HL-60 (cell line): Measurements from ENCODE around the gene CISD3.

ENCODE experiments used
- POLR2AphosphoS5 ChIP-seq: IDR thresholded peaks from 2 replicates; pipeline ENCODE4 v1.6.1; 2012; ENCODE audit warnings: low read depth
- TF ChIP-seq, protein P1 (sequence below): IDR thresholded peaks from one replicate; pipeline ENCODE4 v1.5.1; 2011; ENCODE audit warnings: low read length, control low read depth, inconsistent platforms; ENCODE audit not compliant: insufficient read depth

DNA sequence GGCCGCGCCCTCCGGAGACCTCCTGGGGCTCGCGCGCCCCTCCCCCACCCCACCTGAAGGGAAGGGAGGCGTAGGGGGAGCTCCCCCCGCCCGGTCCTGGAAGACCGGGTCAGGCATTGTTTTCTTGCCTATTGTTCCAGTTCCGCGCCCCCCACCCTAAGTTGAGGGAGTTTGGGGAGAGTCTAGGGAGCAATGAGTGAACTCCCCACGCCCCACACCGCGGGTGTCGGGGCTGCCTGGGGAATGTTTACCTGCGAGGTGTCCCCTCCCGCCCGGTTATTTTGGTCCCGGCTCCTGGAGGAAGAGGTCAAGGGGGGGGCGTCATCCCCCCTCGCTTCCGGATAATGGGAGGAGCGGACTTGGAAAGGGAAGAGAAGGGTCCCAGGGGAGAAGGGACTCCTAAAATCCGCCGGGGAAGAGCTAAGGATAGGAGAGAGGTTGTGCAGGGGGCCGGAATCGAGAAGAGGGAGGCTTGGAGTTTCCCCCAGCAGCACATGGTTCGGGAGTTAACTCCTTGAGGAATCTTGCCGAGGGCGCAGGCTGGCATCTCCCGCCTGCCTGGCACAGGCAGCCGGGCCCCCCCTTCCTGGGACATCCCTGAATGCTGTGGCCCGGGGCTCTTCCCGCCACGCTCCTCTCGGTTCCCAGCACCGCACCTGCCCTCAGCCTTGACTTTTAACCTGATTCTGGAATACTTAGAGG lies 24.2 kb upstream of the CISD3 start:
- TF ChIP-seq, protein P1, sequence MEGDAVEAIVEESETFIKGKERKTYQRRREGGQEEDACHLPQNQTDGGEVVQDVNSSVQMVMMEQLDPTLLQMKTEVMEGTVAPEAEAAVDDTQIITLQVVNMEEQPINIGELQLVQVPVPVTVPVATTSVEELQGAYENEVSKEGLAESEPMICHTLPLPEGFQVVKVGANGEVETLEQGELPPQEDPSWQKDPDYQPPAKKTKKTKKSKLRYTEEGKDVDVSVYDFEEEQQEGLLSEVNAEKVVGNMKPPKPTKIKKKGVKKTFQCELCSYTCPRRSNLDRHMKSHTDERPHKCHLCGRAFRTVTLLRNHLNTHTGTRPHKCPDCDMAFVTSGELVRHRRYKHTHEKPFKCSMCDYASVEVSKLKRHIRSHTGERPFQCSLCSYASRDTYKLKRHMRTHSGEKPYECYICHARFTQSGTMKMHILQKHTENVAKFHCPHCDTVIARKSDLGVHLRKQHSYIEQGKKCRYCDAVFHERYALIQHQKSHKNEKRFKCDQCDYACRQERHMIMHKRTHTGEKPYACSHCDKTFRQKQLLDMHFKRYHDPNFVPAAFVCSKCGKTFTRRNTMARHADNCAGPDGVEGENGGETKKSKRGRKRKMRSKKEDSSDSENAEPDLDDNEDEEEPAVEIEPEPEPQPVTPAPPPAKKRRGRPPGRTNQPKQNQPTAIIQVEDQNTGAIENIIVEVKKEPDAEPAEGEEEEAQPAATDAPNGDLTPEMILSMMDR: no peak
- TF ChIP-seq POLR2AphosphoS5: no peak
